ENCODE measurements around the gene C6orf52. TPM values are rescaled to one million over a fixed set of nuclear protein-coding genes. Genes with fewer than 3 reads are reported as not detected.

C6orf52 gene
- total and polyA plus RNA-seq, 9 of the 15 experiments (the other 6 are each of a cell fraction or from before 2014, with no cell fraction given), result 6.7 to 37.0 (median 11.1) TPM

- no peaks in the 10 kb centered on the region for H3K27me3 ChIP-seq (ENCODE audit: control insufficient read depth in 2 of 2, insufficient read depth in 2 of 2, low read length in 2 of 2)
- no peak overlapping the region for H2AFZ ChIP-seq (ENCODE audit: low read depth, low read length)
- H3K4me1 ChIP-seq (replicated peaks in 1 of 2; ENCODE audit: control insufficient read depth in 2 of 2, insufficient read depth in 2 of 2, low read length in 2 of 2), result peaks cover 2 to 18% of the 10 kb centered on the region in 2 experiments; a peak in 3 of 5 replicates
- no peak overlapping the region for H3K4me2 ChIP-seq (ENCODE audit: insufficient read depth, low read length)
- ChIA-PET CTCF (ENCODE audit: low intra/inter-chr PET ratio) (no interaction called here), POLR2A (no interaction called here)
- H3K27ac ChIP-seq (ENCODE audit: extremely low read depth, low read depth, low read length), result no peak overlapping the region
- no peaks in the 10 kb centered on the region for H3K9me1 ChIP-seq (ENCODE audit: control insufficient read depth, insufficient read depth, low read length)
- 73% methylated on average over 3 of the region's 3 CpGs for WGBS (ENCODE audit: insufficient coverage, low coverage, missing lambda C conversion rate)
- in situ Hi-C loops (cut with MboI) (no loop called here), intact Hi-C loops (cut with micrococcal nuclease) (no loop called here)
- ATAC-seq (no peak), FAIRE-seq (peak; percentile 6), DNase-seq (ENCODE audit: extremely low read depth in 1 of 4, low spot score in 3 of 4) (no peak)
- no TSS peak for BruUV-seq (replicated peaks)
- H3K36me3 ChIP-seq (ENCODE audit: control insufficient read depth, insufficient read depth, low read length), result no peaks in the 10 kb centered on the region
- H3K4me3 ChIP-seq, result no peak overlapping the region
- no peak overlapping the region for H3K9ac ChIP-seq (ENCODE audit: insufficient read depth in 1 of 2, low read depth in 2 of 2, low read length in 2 of 2)
- H4K20me1 ChIP-seq (replicated peaks; ENCODE audit: control insufficient read depth, insufficient read depth, low read length), result no peaks in the 10 kb centered on the region
- no peaks in the 10 kb centered on the region for H3K79me2 ChIP-seq (ENCODE audit: control insufficient read depth, insufficient read depth, low read length)
- no peaks in the 10 kb centered on the region for H3K9me3 ChIP-seq (replicated peaks; ENCODE audit: control insufficient read depth, insufficient read depth, low read depth, low read length)
- TF ChIP-seq POLR3G (IDR thresholded peaks at IDR 0.05; ENCODE audit: extremely low read depth, insufficient read length, insufficient replicate concordance) (no peak), NRF1 (conservative IDR thresholded peaks at IDR 0.05 in 1 of 2, IDR thresholded peaks at IDR 0.05 in 1 of 2) (no peak), TGIF2 (CRISPR knock-in tag; IDR thresholded peaks at IDR 0.05) (no peak), THRB (CRISPR knock-in tag; conservative IDR thresholded peaks at IDR 0.05) (no peak)
- TF ChIP-seq, protein P1, sequence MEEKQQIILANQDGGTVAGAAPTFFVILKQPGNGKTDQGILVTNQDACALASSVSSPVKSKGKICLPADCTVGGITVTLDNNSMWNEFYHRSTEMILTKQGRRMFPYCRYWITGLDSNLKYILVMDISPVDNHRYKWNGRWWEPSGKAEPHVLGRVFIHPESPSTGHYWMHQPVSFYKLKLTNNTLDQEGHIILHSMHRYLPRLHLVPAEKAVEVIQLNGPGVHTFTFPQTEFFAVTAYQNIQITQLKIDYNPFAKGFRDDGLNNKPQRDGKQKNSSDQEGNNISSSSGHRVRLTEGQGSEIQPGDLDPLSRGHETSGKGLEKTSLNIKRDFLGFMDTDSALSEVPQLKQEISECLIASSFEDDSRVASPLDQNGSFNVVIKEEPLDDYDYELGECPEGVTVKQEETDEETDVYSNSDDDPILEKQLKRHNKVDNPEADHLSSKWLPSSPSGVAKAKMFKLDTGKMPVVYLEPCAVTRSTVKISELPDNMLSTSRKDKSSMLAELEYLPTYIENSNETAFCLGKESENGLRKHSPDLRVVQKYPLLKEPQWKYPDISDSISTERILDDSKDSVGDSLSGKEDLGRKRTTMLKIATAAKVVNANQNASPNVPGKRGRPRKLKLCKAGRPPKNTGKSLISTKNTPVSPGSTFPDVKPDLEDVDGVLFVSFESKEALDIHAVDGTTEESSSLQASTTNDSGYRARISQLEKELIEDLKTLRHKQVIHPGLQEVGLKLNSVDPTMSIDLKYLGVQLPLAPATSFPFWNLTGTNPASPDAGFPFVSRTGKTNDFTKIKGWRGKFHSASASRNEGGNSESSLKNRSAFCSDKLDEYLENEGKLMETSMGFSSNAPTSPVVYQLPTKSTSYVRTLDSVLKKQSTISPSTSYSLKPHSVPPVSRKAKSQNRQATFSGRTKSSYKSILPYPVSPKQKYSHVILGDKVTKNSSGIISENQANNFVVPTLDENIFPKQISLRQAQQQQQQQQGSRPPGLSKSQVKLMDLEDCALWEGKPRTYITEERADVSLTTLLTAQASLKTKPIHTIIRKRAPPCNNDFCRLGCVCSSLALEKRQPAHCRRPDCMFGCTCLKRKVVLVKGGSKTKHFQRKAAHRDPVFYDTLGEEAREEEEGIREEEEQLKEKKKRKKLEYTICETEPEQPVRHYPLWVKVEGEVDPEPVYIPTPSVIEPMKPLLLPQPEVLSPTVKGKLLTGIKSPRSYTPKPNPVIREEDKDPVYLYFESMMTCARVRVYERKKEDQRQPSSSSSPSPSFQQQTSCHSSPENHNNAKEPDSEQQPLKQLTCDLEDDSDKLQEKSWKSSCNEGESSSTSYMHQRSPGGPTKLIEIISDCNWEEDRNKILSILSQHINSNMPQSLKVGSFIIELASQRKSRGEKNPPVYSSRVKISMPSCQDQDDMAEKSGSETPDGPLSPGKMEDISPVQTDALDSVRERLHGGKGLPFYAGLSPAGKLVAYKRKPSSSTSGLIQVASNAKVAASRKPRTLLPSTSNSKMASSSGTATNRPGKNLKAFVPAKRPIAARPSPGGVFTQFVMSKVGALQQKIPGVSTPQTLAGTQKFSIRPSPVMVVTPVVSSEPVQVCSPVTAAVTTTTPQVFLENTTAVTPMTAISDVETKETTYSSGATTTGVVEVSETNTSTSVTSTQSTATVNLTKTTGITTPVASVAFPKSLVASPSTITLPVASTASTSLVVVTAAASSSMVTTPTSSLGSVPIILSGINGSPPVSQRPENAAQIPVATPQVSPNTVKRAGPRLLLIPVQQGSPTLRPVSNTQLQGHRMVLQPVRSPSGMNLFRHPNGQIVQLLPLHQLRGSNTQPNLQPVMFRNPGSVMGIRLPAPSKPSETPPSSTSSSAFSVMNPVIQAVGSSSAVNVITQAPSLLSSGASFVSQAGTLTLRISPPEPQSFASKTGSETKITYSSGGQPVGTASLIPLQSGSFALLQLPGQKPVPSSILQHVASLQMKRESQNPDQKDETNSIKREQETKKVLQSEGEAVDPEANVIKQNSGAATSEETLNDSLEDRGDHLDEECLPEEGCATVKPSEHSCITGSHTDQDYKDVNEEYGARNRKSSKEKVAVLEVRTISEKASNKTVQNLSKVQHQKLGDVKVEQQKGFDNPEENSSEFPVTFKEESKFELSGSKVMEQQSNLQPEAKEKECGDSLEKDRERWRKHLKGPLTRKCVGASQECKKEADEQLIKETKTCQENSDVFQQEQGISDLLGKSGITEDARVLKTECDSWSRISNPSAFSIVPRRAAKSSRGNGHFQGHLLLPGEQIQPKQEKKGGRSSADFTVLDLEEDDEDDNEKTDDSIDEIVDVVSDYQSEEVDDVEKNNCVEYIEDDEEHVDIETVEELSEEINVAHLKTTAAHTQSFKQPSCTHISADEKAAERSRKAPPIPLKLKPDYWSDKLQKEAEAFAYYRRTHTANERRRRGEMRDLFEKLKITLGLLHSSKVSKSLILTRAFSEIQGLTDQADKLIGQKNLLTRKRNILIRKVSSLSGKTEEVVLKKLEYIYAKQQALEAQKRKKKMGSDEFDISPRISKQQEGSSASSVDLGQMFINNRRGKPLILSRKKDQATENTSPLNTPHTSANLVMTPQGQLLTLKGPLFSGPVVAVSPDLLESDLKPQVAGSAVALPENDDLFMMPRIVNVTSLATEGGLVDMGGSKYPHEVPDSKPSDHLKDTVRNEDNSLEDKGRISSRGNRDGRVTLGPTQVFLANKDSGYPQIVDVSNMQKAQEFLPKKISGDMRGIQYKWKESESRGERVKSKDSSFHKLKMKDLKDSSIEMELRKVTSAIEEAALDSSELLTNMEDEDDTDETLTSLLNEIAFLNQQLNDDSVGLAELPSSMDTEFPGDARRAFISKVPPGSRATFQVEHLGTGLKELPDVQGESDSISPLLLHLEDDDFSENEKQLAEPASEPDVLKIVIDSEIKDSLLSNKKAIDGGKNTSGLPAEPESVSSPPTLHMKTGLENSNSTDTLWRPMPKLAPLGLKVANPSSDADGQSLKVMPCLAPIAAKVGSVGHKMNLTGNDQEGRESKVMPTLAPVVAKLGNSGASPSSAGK (IDR thresholded peaks at IDR 0.05), result no peak
- TF ChIP-seq, protein P2, sequence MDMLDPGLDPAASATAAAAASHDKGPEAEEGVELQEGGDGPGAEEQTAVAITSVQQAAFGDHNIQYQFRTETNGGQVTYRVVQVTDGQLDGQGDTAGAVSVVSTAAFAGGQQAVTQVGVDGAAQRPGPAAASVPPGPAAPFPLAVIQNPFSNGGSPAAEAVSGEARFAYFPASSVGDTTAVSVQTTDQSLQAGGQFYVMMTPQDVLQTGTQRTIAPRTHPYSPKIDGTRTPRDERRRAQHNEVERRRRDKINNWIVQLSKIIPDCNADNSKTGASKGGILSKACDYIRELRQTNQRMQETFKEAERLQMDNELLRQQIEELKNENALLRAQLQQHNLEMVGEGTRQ (CRISPR knock-in tag; IDR thresholded peaks at IDR 0.05), result no peak
These were observed 9.1 kb downstream of the C6orf52 start for GRCh38 chr6:10685092-10685915.
